Stimulated activated CD8-positive, alpha-beta memory T cell treated with anti-CD3 and anti-CD28 coated beads, Interleukin-4, amount 100 ng/mL, for 24 hours (primary cell): ENCODE results near the gene STAB1.

ENCODE experiments used
- DNase-seq: peaks from one replicate; pipeline ENCODE4 v3.0.0-alpha.2; 2020; ENCODE audit warnings: low read depth

Gene STAB1

GRCh38 chr3:52494886-52495495 lies at the start of gene STAB1:
Gene STAB1, plus strand, starts transcription at chr3:52495338. Its CDS starts 76 bp downstream, at chr3:52495414.
- DNase-seq, result no peak

DNA sequence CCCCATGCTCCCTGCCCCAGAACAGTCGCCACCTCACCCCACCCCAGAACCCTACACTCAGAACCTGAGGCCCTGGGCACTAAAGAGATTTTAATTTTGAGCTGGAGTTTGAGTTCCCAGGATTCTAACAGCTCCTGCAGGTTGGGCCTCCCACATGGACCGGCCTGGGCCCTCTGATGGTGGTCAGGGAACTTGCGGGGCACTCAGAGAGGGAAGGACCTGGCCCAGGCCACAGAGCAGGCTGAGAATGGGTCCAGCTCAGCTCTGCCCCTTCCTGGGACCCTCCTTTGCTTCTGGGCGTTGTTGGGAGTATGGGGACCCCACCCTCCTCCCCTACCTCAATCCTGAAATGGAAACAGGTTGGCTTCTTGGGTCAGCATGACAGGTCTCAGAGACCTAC lies 49.1 kb upstream of the STAB1 start:
- DNase-seq, result no peak

DNA sequence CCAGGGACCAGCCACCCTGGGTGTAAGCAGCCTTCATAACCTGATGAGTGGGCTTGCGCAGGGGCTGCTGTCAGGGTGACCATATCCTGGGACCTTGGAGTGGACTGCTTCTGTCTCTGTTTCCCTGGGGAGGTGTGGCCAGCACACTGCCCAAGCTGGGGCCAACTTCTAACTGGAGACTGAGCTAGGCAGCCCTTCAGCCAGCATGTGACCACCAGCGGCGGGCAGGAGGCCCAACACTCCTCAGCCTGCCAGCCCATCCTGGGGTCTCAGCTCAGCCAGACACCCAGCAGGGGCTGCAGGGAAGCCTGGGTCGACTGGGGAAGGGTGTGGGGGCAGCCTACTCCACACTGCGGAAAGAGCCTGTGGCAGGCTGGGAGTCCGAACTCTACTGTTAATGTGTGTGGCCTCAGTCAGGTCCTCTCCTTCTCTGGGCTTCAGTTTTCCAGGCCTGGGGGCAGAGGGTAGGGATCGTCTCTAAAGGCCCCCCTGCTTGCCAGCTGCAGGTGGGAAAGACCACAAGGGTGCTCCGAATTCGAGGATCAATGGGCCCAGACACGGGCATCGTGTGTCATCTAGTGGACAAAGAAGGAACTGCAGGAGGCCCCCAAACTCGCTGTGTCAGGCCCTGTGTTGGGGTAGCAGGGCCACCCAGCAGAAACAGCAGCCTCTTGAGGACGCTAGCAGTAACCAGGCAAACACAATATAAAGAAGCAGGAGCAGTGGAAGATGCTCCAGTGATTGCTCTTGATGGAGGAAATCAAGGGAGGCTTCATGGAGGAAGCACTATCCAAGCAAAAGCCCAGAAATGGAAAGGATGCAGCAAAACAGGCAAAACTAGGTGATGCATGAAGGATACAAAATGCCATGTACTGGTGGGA lies 48.3 kb upstream of the STAB1 start:
- peak; percentile 51 for DNase-seq

DNA sequence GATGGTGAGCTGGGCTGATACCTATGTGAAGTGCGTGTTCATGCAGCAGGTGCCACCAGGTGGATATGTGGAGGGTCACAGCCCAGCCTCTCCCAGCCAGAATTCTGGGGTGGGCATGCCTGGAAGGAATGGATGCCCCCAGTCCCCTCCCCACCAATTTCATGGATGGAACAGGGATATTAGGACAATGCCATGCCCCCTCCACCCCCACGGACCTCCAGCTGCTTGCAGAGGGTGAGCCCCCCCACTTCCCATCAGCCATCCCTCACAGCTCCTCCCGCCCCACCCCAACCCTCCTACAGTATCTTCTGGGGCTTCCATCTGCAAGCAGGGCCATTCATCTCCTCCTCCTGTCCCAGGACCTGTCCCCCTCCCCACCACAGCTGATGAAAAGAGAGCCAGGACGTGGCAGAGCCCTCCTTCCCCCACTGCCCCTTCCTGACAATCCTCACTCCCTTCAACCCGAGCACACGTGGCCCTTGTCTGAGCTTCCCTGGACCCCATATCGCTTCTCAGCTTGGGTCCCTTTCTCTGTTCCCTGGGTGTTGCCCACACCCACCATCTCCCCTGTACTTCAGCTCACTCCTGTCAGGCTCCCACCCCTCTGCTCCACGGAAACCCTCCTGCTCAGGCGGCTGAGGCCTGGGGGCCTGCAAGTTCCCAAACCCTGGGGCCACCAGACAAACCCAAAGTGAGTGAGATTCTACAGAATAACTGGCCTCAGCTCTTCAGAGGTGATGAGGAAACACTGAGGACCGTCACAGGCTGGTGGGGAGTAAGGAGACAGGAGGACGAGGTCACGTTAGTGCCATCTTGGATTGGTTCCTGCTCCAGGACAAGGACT lies 47.4 kb upstream of the STAB1 start:
- DNase-seq, result no peak

- no peak for DNase-seq
These were observed 44.5 kb upstream of the STAB1 start for GRCh38 chr3:52450489-52451236.

DNA sequence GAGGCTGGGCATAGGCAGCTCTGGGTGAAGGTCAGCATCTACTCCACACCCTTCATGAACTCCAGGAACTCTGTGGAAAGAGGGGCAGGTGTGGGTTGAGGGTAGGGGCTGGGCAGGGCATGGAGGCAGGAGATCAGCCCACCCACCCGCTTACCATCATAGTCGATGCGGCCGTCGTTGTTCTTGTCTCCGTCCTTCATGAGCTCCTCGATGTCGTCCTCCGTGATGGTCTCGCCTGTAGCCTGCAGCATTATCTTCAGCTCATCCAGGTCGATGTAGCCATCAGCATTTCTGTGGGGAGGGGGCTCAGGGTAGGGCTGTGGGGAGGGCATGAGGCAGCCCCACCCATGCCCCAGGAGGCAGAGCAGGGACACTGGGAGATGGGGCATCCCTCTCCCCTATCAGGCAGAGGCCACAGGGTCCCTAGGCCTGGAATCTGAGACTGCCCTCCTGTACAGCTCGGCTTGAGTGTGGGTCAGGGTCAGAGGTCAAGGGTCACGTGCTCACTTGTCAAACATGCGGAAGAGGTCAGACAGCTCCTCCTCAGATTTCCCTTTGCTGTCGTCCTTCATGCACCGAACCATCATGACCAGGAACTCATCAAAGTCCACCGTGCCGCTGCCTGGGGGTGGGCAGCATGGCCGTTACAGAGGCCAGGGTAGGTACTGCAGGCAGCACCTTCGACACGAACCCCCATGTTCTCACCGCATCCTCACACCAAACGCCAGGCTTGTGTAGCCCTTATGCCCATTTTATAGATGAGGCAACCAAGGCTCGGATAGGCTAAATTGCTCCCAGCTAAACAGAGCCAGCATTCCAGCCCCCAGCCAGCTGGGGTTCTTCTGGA lies 43.7 kb upstream of the STAB1 start:
- DNase-seq, result no peak

DNA sequence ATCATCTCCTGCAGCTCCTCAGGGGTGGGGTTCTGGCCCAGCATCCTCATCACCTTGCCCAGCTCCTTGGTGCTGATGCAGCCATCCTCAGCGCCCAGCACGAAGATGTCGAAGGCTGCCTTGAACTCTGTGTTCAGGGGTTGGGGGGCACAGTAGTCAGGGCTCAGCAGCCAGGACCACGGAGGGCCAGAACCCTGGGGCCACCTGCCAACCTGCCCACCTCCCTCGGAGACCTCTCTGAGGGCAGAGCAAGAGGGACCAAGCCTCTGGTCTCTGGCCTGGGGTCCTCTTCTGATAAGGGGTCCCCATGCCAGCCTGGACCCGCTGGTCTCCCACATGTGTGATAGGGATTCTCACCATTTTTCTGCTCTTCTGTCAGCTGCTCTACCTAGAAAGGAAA lies 43.0 kb upstream of the STAB1 start:
- DNase-seq, result no peak

DNA sequence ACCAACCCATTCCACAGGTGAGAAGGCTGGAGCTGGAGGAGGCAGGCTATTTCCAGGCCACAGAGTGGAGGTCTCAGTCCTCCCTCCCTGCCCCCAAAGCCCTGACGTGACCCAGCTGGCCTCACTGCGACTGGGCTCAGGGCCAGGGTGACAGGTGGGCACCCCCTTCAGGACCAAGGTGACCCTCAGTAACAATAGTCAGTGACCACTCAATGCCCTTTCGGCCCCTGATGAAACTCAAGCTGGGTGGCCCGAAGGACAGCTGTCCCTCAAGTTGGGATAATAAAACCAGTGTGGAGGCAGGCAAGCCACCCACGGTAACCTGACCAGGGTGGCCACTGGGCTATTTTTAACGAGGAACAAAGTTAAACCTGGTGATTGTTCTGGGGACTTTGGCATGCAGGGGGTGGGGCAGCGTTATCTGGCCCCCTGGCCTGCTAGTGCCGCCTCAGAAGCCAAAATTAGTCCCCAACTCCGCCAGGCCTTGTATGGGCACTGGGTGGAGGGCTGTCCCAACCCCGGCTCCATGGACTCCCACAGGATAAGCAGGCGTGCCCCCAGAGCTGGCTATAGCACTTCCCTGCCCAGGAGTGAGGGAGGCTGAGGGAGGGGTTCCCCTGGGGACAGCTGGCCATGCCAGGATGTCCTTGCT lies 42.4 kb upstream of the STAB1 start:
- DNase-seq, result no peak

- no peak for DNase-seq
These were observed 41.5 kb upstream of the STAB1 start, which contains the start of gene TNNC1 for GRCh38 chr3:52453496-52454249. Gene TNNC1, minus strand, starts transcription at chr3:52454041. Its CDS starts 26 bp downstream, at chr3:52454015.

- DNase-seq, result no peak
These were observed 40.7 kb upstream of the STAB1 start for GRCh38 chr3:52454250-52454937.

DNA sequence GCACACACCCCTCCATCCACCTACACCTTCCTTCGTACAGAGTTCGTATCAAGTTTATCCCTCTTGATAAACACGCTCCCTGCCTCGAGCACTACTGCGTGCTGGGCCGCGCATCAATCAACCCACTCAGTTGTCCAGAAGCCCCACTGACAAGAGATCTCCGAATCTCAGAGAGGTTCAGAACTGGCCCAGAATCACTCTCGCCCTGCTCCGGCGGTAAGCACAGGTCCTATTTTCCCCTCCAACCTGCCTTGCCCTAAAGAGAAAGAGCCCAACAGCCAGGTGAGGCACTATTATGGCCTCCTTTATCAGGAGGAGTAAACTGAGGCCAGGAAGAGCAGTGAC lies 40.2 kb upstream of the STAB1 start:
- no peak for DNase-seq

DNA sequence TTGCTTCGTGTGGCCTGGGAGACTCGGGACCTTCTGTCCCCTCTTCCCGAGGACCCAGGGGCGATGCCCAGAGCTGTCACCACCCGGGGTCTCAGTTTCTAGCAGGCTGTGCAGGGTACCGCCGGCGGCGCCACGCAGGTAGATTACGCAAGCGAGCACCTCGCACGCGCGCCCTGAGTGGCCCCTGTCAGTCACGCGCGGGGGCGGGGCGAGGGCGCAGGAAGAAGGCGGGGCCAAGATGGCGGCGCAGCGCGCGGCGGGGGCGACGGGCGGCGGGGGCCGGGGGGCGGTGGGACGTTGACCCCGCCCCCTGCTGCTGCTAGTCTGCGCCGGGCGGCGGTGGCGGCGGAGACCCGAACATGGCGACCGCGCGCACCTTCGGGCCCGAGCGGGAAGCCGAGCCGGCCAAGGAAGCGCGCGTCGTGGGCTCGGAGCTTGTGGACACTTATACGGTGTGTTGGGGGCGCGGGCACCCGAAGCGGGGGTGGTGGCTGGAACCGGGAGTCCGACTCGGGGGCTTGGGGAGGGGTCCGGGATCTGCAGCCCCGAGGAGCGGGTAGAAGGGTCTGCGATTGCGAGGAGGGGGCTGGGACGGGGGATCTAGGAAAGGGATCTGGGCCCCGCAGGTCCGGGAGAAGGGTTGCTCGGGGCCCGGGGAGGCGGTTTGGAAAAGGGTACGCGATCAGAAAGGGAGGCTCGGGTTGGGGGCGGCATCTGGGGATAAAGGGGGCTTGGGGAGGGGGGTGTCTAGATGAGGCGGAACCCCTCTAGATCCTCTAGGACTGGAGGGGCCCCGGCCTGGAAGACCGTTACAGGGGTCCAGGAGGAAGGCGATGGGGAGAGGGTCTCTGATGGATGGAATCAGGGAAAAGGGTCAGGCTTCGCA lies 39.6 kb upstream of the STAB1 start, which contains the start of gene NISCH:
TSS of gene NISCH (plus strand) at position 322 of the 886 bp plus-strand sequence. CDS start at position 360, 38 bp downstream.
- peak; percentile 93 for DNase-seq

DNA sequence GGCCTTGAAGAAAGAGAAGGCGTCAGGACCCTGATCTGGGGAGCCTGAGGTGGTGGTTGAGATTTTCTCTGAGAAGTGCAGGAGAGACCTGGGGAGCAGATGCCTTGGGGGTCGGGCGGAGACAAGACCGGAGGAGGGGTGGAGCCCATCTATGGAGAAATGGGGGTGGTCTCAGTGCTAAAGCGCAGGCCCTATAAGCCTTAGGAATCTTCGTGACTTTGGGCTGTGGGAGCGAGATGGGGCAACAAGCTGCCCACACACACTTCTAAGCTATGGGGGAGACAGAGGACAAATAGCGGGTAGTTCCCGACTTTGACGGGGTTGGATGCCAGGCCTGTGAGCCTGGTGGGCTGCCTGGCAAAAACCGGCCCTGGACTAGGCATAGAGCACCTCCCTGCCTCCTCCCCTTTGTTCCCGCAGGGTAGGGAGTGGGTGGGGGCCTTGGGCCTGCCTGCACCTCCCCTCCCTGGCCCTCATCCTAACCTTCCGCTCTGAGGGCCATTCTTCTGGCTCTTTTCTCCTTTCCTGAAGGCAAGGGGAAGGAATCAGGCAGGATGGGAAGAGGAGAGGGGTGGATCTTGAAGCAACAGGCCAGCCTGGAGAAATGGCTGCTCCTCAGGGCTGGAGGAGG lies 38.9 kb upstream of the STAB1 start:
- no peak for DNase-seq

- no peak for DNase-seq
These were observed 38.3 kb upstream of the STAB1 start for GRCh38 chr3:52456800-52457183.

DNA sequence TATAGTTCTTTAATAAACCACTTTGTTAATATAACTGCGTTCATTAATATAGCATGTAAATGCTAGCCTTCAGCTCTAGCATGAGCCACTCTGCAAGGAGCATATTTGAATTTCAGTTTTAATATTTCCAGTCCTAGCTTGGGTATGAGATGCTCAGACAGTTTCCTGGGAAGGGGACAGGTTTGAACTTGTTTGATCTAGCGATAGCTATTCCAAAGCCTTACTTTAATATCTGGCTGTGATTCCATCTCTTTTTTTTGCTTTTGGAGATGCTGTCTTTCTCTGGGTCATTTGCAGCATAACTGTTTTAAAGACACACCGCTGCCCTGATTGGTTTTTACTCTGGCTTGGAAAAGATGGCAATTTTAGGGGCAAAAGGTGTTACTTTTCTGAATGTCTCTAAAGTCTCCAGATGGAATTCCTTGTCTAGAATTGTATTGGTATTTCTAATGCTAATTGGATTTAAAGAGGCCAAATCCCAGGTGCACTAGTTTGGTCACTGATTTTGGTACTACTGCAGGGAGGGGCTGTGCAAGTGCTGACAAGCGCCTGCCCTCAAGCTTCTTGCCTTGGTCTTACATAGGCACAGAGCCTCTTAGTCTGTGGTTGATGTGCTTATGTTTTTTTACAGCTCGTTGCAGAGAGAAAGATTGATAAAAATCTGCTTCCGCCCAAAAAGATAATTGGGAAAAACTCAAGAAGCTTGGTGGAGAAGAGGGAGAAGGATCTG lies 36.9 kb upstream of the STAB1 start:
- DNase-seq, result no peak

- DNase-seq, result no peak
These were observed 36.2 kb upstream of the STAB1 start for GRCh38 chr3:52458770-52459545.
